Stomach (tissue), 9 donors: ENCODE measurements around the gene FCN2. TPM values are rescaled to one million over a fixed set of nuclear protein-coding genes. Genes with fewer than 3 reads are reported as not detected.

Experiments used
- DNase-seq, 2 donors: peaks; one replicate each; pipeline versions ENCODE4 v3.0.0 to v3.0.0-alpha.2; 2013 to 2019
- H3K27ac ChIP-seq, 5 donors: fragments of 200-600 bp in 4 of 5; sonication (generic) in 4 of 5; one replicate each; pipeline ENCODE4 v1.5.1; 2013 to 2019; ENCODE audit warnings: mild to moderate bottlenecking in 1 of 5, moderate library complexity in 1 of 5
- H3K27me3 ChIP-seq, 3 donors: fragments of 200-600 bp; sonication (generic); one replicate each; pipeline ENCODE4 v1.5.1; 2017 to 2019; ENCODE audit warnings: mixed run types in 1 of 3
- H3K36me3 ChIP-seq, 4 donors: fragments of 200-600 bp; sonication (generic); 1 replicate in 3 of 4; 2 replicates in 1 of 4; pipeline ENCODE4 v1.5.1; 2016 to 2019
- H3K4me1 ChIP-seq, 4 donors: fragments of 200-600 bp; sonication (generic); one replicate each; pipeline ENCODE4 v1.5.1; 2016 to 2019
- H3K4me3 ChIP-seq, 4 donors: fragments of 200-600 bp; sonication (generic) in 3 of 4; one replicate each; pipeline ENCODE4 v1.5.1; 2016 to 2019; ENCODE audit warnings: mild to moderate bottlenecking in 1 of 4
- H3K9me3 ChIP-seq, 4 donors: fragments of 200-600 bp; sonication (generic); one replicate each; pipeline ENCODE4 v1.5.1; 2016 to 2019
- EP300 ChIP-seq: sonication (generic); formaldehyde crosslinking; IDR thresholded peaks from one replicate; pipeline ENCODE4 v1.6.1; 2017; ENCODE audit warnings: antibody characterized with exemption
- POLR2A ChIP-seq, 4 donors: fragments of 450-650 bp; IDR thresholded peaks; one replicate each; pipeline ENCODE4 v1.6.1; 2016; ENCODE audit warnings: antibody characterized with exemption in 4 of 4, control low read depth in 2 of 4, mild to moderate bottlenecking in 1 of 4, moderate library complexity in 1 of 4
- POLR2AphosphoS5 ChIP-seq, 3 donors: sonication (generic); formaldehyde crosslinking; IDR thresholded peaks; one replicate each; pipeline ENCODE4 v1.6.1; 2016; ENCODE audit warnings: antibody characterized with exemption in 3 of 3
- WGBS, 5 donors: extraction: QIAGEN DNeasy Blood & Tissue Kit in 3 of 5; methylation state at CpG; one replicate each; pipeline versions ENCODE4 v1.1.5 to v1.1.7; 2013 to 2018; 5-methylcytosine and 5-hydroxymethylcytosine counted together
- intact Hi-C: fragments of 100-400 bp; cut with DNase I; formaldehyde crosslinking; loops from one replicate; pipeline ENCODE4 v1.15.1; 2023; ENCODE audit warnings: low total_unique reads
- polyA plus RNA-seq, 3 donors: library from polyadenylated mRNA; stranded (reverse); fragments of 200-250 nt; gene quantifications; one replicate each; pipeline ENCODE4 v1.2.3, GENCODE V29; 2013
- total RNA-seq, 5 donors: library from RNA; depleted of rRNA; stranded (reverse); fragments of >200 nt; gene quantifications; one replicate each; pipeline versions ENCODE4 v1.1.0 to v1.2.3, GENCODE V29; 2014 to 2016
- TF ChIP-seq, protein P1 (sequence below), 7 experiments: fragments of 450-650 bp in 4 of 7; fragments of 200-600 bp in 3 of 7; sonication (generic) in 3 of 7; IDR thresholded peaks; one replicate each; pipeline ENCODE4 v1.5.1; 2016 to 2019; ENCODE audit warnings: antibody characterized with exemption in 7 of 7, control low read depth in 2 of 7, mild to moderate bottlenecking in 1 of 7
- donor health status: healthy with polysubstance abuse.
- donor health status: Bipolar disorder and iron deficiency.
- donor health status: healthy.

Gene FCN2
- total and polyA plus RNA-seq, 8 donors = 0.13 TPM; not detected in 7

DNA sequence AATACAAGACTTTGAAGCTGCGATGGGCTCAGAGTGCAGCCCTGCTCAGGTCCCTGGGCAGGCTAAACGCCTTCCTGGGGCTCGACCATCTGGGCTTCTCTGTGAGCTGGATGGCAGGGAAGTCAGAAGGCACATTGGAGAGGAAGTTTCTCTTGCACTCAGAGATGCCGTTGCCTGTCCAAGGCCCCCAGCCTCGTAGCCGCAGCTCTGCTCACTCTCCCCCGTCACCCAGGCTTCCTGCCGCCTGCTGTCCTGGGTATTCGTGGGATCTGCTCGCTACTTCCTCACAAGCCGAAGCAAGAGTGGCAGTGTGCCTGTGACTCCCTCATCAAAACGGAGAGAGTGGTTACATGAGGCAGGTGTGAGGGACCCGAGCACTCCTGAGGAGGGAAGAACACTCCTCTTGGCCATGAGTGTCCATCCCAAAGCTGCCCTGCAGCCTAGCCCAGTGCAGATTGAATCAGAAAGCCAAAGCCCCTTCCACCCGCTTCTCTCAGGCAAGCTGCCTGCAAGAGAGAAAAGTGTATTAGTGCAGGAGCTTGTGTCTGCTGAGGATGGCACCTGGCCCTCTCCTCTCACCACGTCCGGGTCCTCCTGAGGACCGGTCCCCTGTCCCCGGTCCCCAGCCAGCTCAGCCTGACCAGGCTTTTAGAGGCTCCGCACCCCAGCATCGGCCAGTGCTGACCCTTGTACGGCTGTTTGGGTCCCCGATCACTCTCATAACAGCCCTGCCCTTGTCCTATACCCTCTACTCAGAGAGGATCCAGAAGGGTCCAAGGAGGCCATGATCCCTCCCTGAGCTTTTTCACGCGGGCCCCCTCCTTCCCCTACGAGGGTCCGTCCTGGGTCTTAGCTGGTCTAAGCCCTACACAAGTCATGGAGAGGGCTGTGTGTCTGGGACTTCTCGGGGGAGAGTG is 7.3 kb downstream of the FCN2 start:
- 67 to 77% (median 73%) methylated on average over 23 to 27 of the region's 27 CpGs for WGBS, 5 donors
- Histone ChIP-seq H3K27ac (no peak overlapping the region), H3K4me1 (no peaks in the 10 kb centered on the region), H3K4me3 (no peak overlapping the region), H3K9me3 (no peaks in the 10 kb centered on the region), H3K27me3 (peaks cover 0 to 57% (median 4%) of the 10 kb centered on the region in 3 donors), H3K36me3 (no peaks in the 10 kb centered on the region)
- intact Hi-C loops = no loop called here
- peak in 1 of 2 donors; percentile 19 for DNase-seq
- no peak for TF ChIP-seq EP300
- TF ChIP-seq POLR2A (IDR thresholded peaks at IDR 0.05) = no peak
- no peak for TF ChIP-seq POLR2AphosphoS5 (IDR thresholded peaks at IDR 0.05)
- TF ChIP-seq, protein P1, sequence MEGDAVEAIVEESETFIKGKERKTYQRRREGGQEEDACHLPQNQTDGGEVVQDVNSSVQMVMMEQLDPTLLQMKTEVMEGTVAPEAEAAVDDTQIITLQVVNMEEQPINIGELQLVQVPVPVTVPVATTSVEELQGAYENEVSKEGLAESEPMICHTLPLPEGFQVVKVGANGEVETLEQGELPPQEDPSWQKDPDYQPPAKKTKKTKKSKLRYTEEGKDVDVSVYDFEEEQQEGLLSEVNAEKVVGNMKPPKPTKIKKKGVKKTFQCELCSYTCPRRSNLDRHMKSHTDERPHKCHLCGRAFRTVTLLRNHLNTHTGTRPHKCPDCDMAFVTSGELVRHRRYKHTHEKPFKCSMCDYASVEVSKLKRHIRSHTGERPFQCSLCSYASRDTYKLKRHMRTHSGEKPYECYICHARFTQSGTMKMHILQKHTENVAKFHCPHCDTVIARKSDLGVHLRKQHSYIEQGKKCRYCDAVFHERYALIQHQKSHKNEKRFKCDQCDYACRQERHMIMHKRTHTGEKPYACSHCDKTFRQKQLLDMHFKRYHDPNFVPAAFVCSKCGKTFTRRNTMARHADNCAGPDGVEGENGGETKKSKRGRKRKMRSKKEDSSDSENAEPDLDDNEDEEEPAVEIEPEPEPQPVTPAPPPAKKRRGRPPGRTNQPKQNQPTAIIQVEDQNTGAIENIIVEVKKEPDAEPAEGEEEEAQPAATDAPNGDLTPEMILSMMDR (IDR thresholded peaks at IDR 0.05) = no peak

DNA sequence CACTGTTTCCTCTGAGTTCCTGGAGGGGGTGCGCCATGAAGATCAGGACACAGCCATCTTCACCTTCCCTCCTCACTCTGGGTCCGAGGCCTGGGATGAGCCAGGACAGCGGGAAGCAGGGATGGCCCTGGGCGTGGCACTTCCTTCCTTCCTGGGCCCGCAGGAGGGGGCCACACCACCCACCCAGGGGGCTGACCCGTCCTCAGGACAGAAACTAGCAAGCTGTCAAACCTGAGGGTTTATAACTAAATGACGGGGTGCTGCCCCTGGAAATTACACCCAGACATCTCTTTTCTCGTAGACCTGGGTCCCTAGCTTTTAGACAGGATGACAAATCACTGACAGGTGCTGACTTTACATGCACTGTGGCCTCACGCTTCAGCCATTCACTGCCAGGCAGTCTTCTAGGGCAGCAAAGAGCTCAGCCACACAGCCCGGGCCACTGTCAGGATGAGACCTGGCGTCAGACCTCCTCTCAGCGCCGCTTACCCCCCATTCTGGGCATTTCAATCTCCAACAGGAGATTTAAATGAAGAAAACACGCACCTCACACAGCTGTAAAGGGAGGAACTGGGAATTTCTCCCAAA is 8.1 kb downstream of the FCN2 start:
- WGBS, 5 donors = 70 to 84% (median 76%) methylated on average over 9 to 14 of the region's 14 CpGs
- intact Hi-C loops = no loop called here
- no peak overlapping the region for H3K4me3 ChIP-seq

DNA sequence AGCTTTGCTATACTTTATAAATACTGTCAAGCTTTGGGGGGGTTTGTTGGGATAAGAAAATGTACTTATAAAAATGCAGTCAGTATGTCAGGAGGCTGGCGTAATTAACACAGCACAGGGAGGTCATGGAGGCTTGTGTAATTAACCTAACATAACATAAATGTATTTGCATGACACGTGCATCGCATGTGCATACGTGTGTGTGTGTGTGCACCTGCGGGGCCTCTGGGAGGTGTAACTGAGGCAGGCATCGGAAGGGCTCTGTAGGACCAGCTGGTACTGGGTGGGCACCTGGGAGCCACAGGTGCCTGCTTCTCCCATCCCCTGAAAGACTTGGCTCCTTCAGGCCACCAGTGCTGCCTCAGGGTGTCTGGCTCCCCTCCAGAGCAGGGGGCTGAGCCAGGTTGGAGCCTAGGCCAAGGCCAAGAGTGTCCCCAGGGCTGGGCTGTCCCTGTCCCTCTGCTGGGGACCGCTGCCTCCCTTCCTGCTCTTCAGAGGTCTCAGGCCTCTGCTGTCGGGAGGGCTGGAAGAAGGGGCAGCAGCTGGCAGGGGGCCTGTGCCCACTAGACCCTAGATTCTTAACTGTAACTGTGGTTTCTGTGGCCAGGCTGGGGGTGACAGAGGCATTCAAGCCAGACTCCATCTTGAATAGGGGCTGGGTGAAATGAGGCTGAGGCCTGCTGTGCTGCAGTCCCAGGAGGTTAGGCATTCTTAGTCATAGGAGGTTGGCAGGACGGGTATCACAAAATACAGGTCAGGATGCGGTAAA is 9.0 kb downstream of the FCN2 start:
- intact Hi-C loops = no loop called here

More for the DNA sequence above, 8.1 kb downstream of the FCN2 start:
- Histone ChIP-seq H3K36me3 (no peaks in the 10 kb centered on the region), H3K4me1 (no peaks in the 10 kb centered on the region), H3K27ac (no peak overlapping the region), H3K9me3 (no peaks in the 10 kb centered on the region), H3K27me3 (peaks cover 0 to 55% (median 4%) of the 10 kb centered on the region in 3 donors)
- TF ChIP-seq POLR2A (IDR thresholded peaks at IDR 0.05) (no peak), EP300 (no peak), POLR2AphosphoS5 (IDR thresholded peaks at IDR 0.05) (no peak)
- TF ChIP-seq, protein P1 (IDR thresholded peaks at IDR 0.05) = no peak
- DNase-seq = peak in 1 of 2 donors; percentile 19

More for the DNA sequence above, 9.0 kb downstream of the FCN2 start:
- 81 to 91% (median 87%) methylated on average over 10 of the region's 10 CpGs for WGBS, 5 donors
- no peaks in the 10 kb centered on the region for H3K9me3 ChIP-seq
- H3K36me3 ChIP-seq = no peaks in the 10 kb centered on the region
- TF ChIP-seq POLR2AphosphoS5 (IDR thresholded peaks at IDR 0.05) = no peak
- TF ChIP-seq EP300 = no peak
- TF ChIP-seq POLR2A (IDR thresholded peaks at IDR 0.05) = no peak
- TF ChIP-seq, protein P1 (IDR thresholded peaks at IDR 0.05) = no peak
- no peaks in the 10 kb centered on the region for H3K4me1 ChIP-seq
- H3K27ac ChIP-seq = no peak overlapping the region
- H3K27me3 ChIP-seq = peaks cover 0 to 55% (median 4%) of the 10 kb centered on the region in 3 donors
- no peak overlapping the region for H3K4me3 ChIP-seq
- no peak for DNase-seq
